Ishikawa (cell line): ENCODE results near the gene IGFBP2.

Source experiments
- CEBPB ChIP-seq: IDR thresholded peaks from 2 replicates; pipeline ENCODE4 v1.6.1; 2012
- CREB1 ChIP-seq: IDR thresholded peaks from 2 replicates; pipeline ENCODE4 v1.6.1; 2012; ENCODE audit warnings: low read depth
- EGR1 ChIP-seq: IDR thresholded peaks from 2 replicates; pipeline ENCODE4 v1.6.1; 2012
- EP300 ChIP-seq: IDR thresholded peaks from 2 replicates; pipeline ENCODE4 v1.6.1; 2012; ENCODE audit warnings: borderline replicate concordance
- FOXM1 ChIP-seq: IDR thresholded peaks from 2 replicates; pipeline ENCODE4 v1.6.1; 2012; ENCODE audit warnings: low read depth, borderline replicate concordance
- MAX ChIP-seq: IDR thresholded peaks from 2 replicates; pipeline ENCODE4 v1.6.1; 2012
- NFIC ChIP-seq: IDR thresholded peaks from 2 replicates; pipeline ENCODE4 v1.6.1; 2012
- RAD21 ChIP-seq: IDR thresholded peaks from 2 replicates; pipeline ENCODE4 v1.6.1; 2012; ENCODE audit warnings: low read depth
- TAF1 ChIP-seq: IDR thresholded peaks from 2 replicates; pipeline ENCODE4 v1.6.1; 2012; ENCODE audit warnings: low read depth, mild to moderate bottlenecking
- TCF12 ChIP-seq: IDR thresholded peaks from 2 replicates; pipeline ENCODE4 v1.6.1; 2012; ENCODE audit warnings: low read depth
- TEAD4 ChIP-seq: IDR thresholded peaks from 2 replicates; pipeline ENCODE4 v1.6.1; 2012
- YY1 ChIP-seq: IDR thresholded peaks from 2 replicates; pipeline ENCODE4 v1.6.1; 2012; ENCODE audit warnings: low read depth
- ZBTB7A ChIP-seq: IDR thresholded peaks from 2 replicates; pipeline ENCODE4 v1.6.1; 2012; ENCODE audit warnings: low read depth
- TF ChIP-seq, protein P1 (sequence below): IDR thresholded peaks from 2 replicates; pipeline ENCODE4 v1.6.1; 2012
- TF ChIP-seq, protein P2 (sequence below): IDR thresholded peaks from 2 replicates; pipeline ENCODE4 v1.6.1; 2012; ENCODE audit warnings: low read depth, mild to moderate bottlenecking

The IGFBP2 gene

DNA sequence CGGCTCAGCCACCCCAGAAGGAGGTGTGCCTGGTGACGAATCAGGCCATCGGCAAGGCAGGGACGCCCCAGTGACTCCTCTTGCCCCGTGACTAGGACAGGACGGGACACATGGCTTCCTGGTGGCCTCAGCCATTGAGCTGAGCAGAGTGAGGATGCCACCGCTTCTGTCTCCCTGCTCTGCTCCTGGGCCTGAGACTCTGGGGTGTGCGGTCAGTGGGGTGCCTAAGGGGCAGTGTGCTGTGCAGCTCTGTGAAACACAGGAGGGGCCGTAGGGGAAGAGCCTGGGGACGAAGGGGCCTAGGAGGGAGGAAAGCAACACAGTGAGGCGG is 37.8 kb downstream of the IGFBP2 start:
- TF ChIP-seq, protein P1, sequence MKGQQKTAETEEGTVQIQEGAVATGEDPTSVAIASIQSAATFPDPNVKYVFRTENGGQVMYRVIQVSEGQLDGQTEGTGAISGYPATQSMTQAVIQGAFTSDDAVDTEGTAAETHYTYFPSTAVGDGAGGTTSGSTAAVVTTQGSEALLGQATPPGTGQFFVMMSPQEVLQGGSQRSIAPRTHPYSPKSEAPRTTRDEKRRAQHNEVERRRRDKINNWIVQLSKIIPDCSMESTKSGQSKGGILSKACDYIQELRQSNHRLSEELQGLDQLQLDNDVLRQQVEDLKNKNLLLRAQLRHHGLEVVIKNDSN = no peak
- TF ChIP-seq, protein P2, sequence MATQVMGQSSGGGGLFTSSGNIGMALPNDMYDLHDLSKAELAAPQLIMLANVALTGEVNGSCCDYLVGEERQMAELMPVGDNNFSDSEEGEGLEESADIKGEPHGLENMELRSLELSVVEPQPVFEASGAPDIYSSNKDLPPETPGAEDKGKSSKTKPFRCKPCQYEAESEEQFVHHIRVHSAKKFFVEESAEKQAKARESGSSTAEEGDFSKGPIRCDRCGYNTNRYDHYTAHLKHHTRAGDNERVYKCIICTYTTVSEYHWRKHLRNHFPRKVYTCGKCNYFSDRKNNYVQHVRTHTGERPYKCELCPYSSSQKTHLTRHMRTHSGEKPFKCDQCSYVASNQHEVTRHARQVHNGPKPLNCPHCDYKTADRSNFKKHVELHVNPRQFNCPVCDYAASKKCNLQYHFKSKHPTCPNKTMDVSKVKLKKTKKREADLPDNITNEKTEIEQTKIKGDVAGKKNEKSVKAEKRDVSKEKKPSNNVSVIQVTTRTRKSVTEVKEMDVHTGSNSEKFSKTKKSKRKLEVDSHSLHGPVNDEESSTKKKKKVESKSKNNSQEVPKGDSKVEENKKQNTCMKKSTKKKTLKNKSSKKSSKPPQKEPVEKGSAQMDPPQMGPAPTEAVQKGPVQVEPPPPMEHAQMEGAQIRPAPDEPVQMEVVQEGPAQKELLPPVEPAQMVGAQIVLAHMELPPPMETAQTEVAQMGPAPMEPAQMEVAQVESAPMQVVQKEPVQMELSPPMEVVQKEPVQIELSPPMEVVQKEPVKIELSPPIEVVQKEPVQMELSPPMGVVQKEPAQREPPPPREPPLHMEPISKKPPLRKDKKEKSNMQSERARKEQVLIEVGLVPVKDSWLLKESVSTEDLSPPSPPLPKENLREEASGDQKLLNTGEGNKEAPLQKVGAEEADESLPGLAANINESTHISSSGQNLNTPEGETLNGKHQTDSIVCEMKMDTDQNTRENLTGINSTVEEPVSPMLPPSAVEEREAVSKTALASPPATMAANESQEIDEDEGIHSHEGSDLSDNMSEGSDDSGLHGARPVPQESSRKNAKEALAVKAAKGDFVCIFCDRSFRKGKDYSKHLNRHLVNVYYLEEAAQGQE = no peak
- TF ChIP-seq CREB1 (no peak), EP300 (no peak), EGR1 (no peak), RAD21 (no peak), TEAD4 (no peak), YY1 (no peak), TAF1 (no peak)

DNA sequence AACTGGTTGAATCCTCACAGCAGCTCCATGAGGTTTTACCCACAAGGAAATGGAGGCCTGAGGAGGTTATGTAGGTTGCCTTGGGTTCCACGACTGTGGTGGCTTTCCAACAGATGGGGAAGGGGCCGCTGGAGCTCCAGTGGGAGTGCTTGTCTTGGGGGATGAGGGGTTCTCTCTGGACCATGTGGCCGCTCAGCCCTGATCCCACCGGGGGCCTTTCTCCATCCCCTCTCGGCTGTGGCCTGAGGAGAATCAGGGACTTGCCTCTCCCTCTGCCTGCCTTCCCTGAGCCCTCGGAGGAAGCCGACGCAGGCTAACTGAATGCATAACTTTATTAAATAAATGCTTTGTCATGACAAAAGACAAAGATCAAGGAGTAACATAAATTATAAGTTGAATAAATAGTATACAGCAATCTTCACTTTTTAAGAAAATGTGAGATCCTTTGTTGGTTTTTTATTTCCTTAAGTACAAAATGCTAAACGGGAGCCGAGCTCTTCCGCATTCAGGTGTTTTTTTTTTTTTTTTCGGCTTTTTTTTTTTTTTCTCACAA is 38.6 kb downstream of the IGFBP2 start:
- TF ChIP-seq CEBPB (no peak), TAF1 (no peak), MAX (no peak), EP300 (no peak), NFIC (no peak)
- TF ChIP-seq, protein P2 = no peak

DNA sequence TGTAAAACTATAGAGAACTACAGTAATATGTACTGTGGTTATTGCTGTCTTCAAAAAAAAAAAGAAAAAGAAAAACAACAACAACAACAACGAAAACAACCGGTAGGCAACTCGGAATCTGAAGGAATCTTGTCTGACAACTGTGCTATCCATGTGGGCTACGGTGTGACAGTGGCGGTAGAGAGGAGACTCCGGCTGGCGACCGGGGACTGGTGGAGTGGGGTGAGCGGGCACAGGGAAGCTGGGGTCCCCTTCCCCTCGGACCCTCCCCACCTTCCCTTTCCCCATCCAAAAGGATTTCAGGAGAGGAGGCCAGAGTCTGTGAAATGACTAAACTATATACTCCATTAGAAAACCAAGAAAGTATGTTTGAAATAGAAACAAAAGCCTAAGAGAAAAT is 39.2 kb downstream of the IGFBP2 start:
- TF ChIP-seq, protein P2 = no peak
- TF ChIP-seq TAF1 (no peak), TCF12 (no peak), EGR1 (no peak), CEBPB (no peak), FOXM1 (no peak), NFIC (no peak), RAD21 (no peak), TEAD4 (no peak), CREB1 (no peak), YY1 (no peak), ZBTB7A (no peak), MAX (no peak), EP300 (no peak)
- TF ChIP-seq, protein P1 = no peak

DNA sequence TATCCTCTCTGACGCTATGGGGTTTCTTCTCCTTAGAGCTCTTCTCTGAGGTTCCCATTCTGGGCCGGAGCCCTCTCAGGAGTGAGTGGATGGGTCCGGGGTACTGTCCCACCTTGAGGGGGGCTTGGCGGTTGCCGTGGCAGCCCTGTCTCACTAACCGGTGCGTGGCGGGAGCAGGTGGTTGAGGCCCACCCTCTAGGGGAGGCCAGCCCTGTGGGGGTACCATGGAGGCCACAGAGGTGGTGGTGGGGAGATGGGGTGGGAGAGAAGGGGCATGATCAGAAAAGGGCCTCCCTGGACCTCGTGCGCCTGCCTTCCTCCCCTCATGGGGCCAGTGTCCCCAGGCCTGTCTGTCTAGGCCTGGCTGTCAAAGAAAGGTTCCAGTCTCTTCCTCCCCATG is 39.8 kb downstream of the IGFBP2 start:
- TF ChIP-seq CREB1 (no peak), EGR1 (no peak), MAX (no peak), TEAD4 (no peak), ZBTB7A (no peak), FOXM1 (no peak), YY1 (no peak)
- TF ChIP-seq, protein P2 = no peak
- TF ChIP-seq, protein P1 = no peak
